Neural cell (in vitro differentiated cells): ENCODE results near the gene IBSP. TPM values are rescaled to one million over a fixed set of nuclear protein-coding genes. Genes with fewer than 3 reads are reported as not detected.

ENCODE experiments used
- H2AFZ ChIP-seq: fragments of 200-600, 300-800 bp; sonication (generic), shearing (Covaris generic); 2 replicates; pipeline ENCODE4 v1.6.0; 2014; ENCODE audit warnings: low read depth, mild to moderate bottlenecking, antibody characterized with exemption, low read length, moderate library complexity
- H3F3A ChIP-seq: fragments of 200-600 bp; shearing (Covaris generic); 2 replicates; pipeline ENCODE4 v1.6.1; 2016; ENCODE audit warnings: mild to moderate bottlenecking, moderate library complexity, mixed read lengths, antibody characterized with exemption, low read length; ENCODE audit not compliant: insufficient read depth, poor library complexity, severe bottlenecking
- H3K27ac ChIP-seq: fragments of 200-600, 300-800 bp; sonication (generic), shearing (Covaris generic); 2 replicates; pipeline ENCODE4 v1.5.1; 2014; ENCODE audit warnings: mild to moderate bottlenecking, low read length, moderate library complexity
- H3K27me3 ChIP-seq: fragments of 300-800, 200-600 bp; sonication (generic), shearing (Covaris generic); 2 replicates; pipeline ENCODE4 v1.6.0; 2014; ENCODE audit warnings: mild to moderate bottlenecking, low read depth, low read length, moderate library complexity; ENCODE audit not compliant: insufficient read depth
- H3K36me3 ChIP-seq: fragments of 300-800, 200-600 bp; sonication (generic), shearing (Covaris generic); 2 replicates; pipeline ENCODE4 v1.5.1; 2014; ENCODE audit warnings: mild to moderate bottlenecking, antibody characterized with exemption, low read length, moderate library complexity; ENCODE audit not compliant: insufficient read depth
- H3K4me2 ChIP-seq: fragments of 300-800, 200-600 bp; sonication (generic), shearing (Covaris generic); 2 replicates; pipeline ENCODE4 v1.6.0; 2014; ENCODE audit warnings: mild to moderate bottlenecking, low read length
- H3K4me3 ChIP-seq: fragments of 300-800, 200-600 bp; sonication (generic), shearing (Covaris generic); 2 replicates; pipeline ENCODE4 v1.5.1; 2014; ENCODE audit warnings: mild to moderate bottlenecking, low read length, moderate library complexity
- H3K79me2 ChIP-seq: fragments of 200-600 bp; shearing (Covaris generic); replicated peaks from 2 replicates; pipeline ENCODE4 v1.6.0; 2014; ENCODE audit warnings: mild to moderate bottlenecking, low read length, moderate library complexity; ENCODE audit not compliant: insufficient read depth
- H3K9ac ChIP-seq: fragments of 300-800, 200-600 bp; sonication (generic), shearing (Covaris generic); 2 replicates; pipeline ENCODE4 v1.6.1; 2016; ENCODE audit warnings: mild to moderate bottlenecking, low read length, mixed read lengths
- H3K9me2 ChIP-seq: fragments of 200-600 bp; shearing (Covaris generic); 2 replicates; pipeline ENCODE4 v1.6.1; 2016; ENCODE audit warnings: mild to moderate bottlenecking, low read length, mixed read lengths; ENCODE audit not compliant: insufficient read depth
- H3K9me3 ChIP-seq: fragments of 200-600, 300-800 bp; sonication (generic), shearing (Covaris generic); 2 replicates; pipeline ENCODE4 v1.6.1; 2016; ENCODE audit warnings: mild to moderate bottlenecking, mixed run types, low read length, moderate library complexity, mixed read lengths
- H4K20me1 ChIP-seq: fragments of 200-600 bp; shearing (Covaris generic); 2 replicates; pipeline ENCODE4 v1.6.1; 2016; ENCODE audit warnings: mild to moderate bottlenecking, mixed run types; ENCODE audit not compliant: insufficient read depth
- EP300 ChIP-seq: fragments of 450-650 bp; conservative IDR thresholded peaks from 2 replicates; pipeline ENCODE4 v1.6.1; 2014; ENCODE audit warnings: antibody characterized with exemption, mild to moderate bottlenecking, moderate library complexity; ENCODE audit not compliant: poor library complexity, severe bottlenecking
- EZH2 ChIP-seq: fragments of 200-600, 300-800 bp; shearing (Covaris generic), sonication (generic); IDR thresholded peaks from 2 replicates; pipeline ENCODE4 v1.6.1; 2014; ENCODE audit warnings: antibody characterized with exemption, low read length, borderline replicate concordance, mild to moderate bottlenecking; ENCODE audit not compliant: insufficient read depth, poor library complexity, severe bottlenecking
- MXI1 ChIP-seq: fragments of 450-650 bp; conservative IDR thresholded peaks from 2 replicates; pipeline ENCODE4 v1.6.1; 2014; ENCODE audit warnings: antibody characterized with exemption, mild to moderate bottlenecking; ENCODE audit not compliant: poor library complexity, severe bottlenecking
- POLR2AphosphoS5 ChIP-seq: IDR thresholded peaks from 2 replicates; pipeline ENCODE4 v1.6.1; 2012
- RAD21 ChIP-seq: fragments of 450-650 bp; conservative IDR thresholded peaks from 2 replicates; pipeline ENCODE4 v1.6.1; 2014; ENCODE audit warnings: antibody characterized with exemption, mild to moderate bottlenecking, moderate library complexity
- SMC3 ChIP-seq: fragments of 450-650 bp; conservative IDR thresholded peaks from 2 replicates; pipeline ENCODE4 v1.6.1; 2014; ENCODE audit warnings: antibody characterized with exemption, mild to moderate bottlenecking, moderate library complexity; ENCODE audit not compliant: poor library complexity
- TAF1 ChIP-seq: IDR thresholded peaks from 2 replicates; pipeline ENCODE4 v1.6.1; 2012; ENCODE audit warnings: low read depth
- polyA plus RNA-seq: library from polyadenylated mRNA; depleted of rRNA; stranded (reverse); fragments of >200 nt; gene quantifications from 2 replicates; pipeline ENCODE4 v1.2.3, GENCODE V29; 2014
- TF ChIP-seq, protein P1 (sequence below): fragments of 450-650 bp; IDR thresholded peaks from 2 replicates; pipeline ENCODE4 v1.5.1; 2014; ENCODE audit warnings: antibody characterized with exemption, mild to moderate bottlenecking, moderate library complexity; ENCODE audit not compliant: poor library complexity, severe bottlenecking
- TF ChIP-seq, protein P2 (sequence below): IDR thresholded peaks from 2 replicates; pipeline ENCODE4 v1.6.1; 2012; ENCODE audit warnings: borderline replicate concordance

Gene IBSP
- polyA plus RNA-seq, 1 donor from 2014 or later: not detected

GRCh38 chr4:87824352-87824751 lies 25.0 kb downstream of the IBSP start:
- Histone ChIP-seq H2AFZ (no peak overlapping the region), H3K27ac (no peak overlapping the region), H3K9ac (no peak overlapping the region), H3K4me3 (no peak overlapping the region), H3K9me2 (no peaks in the 10 kb centered on the region), H3K4me2 (no peak overlapping the region), H3K79me2 (no peaks in the 10 kb centered on the region), H4K20me1 (no peaks in the 10 kb centered on the region), H3K27me3 (no peaks in the 10 kb centered on the region), H3K9me3 (no peaks in the 10 kb centered on the region), H3F3A (no peaks in the 10 kb centered on the region), H3K36me3 (no peaks in the 10 kb centered on the region)
- TF ChIP-seq MXI1 (no peak), EZH2 (no peak), TAF1 (no peak), EP300 (no peak), RAD21 (no peak), SMC3 (no peak), POLR2AphosphoS5 (no peak)
- TF ChIP-seq, protein P1, sequence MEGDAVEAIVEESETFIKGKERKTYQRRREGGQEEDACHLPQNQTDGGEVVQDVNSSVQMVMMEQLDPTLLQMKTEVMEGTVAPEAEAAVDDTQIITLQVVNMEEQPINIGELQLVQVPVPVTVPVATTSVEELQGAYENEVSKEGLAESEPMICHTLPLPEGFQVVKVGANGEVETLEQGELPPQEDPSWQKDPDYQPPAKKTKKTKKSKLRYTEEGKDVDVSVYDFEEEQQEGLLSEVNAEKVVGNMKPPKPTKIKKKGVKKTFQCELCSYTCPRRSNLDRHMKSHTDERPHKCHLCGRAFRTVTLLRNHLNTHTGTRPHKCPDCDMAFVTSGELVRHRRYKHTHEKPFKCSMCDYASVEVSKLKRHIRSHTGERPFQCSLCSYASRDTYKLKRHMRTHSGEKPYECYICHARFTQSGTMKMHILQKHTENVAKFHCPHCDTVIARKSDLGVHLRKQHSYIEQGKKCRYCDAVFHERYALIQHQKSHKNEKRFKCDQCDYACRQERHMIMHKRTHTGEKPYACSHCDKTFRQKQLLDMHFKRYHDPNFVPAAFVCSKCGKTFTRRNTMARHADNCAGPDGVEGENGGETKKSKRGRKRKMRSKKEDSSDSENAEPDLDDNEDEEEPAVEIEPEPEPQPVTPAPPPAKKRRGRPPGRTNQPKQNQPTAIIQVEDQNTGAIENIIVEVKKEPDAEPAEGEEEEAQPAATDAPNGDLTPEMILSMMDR: no peak
- TF ChIP-seq, protein P2, sequence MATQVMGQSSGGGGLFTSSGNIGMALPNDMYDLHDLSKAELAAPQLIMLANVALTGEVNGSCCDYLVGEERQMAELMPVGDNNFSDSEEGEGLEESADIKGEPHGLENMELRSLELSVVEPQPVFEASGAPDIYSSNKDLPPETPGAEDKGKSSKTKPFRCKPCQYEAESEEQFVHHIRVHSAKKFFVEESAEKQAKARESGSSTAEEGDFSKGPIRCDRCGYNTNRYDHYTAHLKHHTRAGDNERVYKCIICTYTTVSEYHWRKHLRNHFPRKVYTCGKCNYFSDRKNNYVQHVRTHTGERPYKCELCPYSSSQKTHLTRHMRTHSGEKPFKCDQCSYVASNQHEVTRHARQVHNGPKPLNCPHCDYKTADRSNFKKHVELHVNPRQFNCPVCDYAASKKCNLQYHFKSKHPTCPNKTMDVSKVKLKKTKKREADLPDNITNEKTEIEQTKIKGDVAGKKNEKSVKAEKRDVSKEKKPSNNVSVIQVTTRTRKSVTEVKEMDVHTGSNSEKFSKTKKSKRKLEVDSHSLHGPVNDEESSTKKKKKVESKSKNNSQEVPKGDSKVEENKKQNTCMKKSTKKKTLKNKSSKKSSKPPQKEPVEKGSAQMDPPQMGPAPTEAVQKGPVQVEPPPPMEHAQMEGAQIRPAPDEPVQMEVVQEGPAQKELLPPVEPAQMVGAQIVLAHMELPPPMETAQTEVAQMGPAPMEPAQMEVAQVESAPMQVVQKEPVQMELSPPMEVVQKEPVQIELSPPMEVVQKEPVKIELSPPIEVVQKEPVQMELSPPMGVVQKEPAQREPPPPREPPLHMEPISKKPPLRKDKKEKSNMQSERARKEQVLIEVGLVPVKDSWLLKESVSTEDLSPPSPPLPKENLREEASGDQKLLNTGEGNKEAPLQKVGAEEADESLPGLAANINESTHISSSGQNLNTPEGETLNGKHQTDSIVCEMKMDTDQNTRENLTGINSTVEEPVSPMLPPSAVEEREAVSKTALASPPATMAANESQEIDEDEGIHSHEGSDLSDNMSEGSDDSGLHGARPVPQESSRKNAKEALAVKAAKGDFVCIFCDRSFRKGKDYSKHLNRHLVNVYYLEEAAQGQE: no peak

DNA sequence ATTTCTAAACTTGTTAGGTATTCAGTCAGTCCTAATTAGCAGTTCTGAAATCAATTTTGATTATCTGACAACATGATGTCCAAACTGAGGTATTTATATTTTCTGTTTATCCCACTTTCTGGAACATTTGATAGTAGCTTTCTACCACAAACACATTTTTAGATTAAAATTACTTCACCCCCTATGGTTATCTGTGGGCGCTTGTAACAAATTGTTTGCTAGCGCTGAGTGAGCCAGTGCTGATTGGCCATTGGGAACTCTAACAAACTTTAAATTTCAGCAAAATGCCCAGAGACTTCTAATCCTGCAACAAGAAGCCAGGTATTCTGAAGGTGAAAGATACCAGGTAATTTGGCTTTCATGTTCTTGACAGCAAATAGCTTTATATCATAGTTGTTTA lies 33.3 kb downstream of the IBSP start, which contains the start of gene MEPE:
TSS of gene MEPE (plus strand) at position 301 of the 400 bp plus-strand sequence. CDS start 1,746 bp downstream, outside the sequence.
- Histone ChIP-seq H3K79me2 (no peaks in the 10 kb centered on the region), H4K20me1 (no peaks in the 10 kb centered on the region), H3K4me2 (no peak within 1 kb of the TSS), H3K27ac (no peak within 1 kb of the TSS), H3K4me3 (no peak within 1 kb of the TSS), H3F3A (no peaks in the 10 kb centered on the region), H3K9me2 (no peaks in the 10 kb centered on the region), H3K27me3 (no peaks in the 10 kb centered on the region), H3K36me3 (no peaks in the 10 kb centered on the region), H3K9ac (no peak within 1 kb of the TSS), H2AFZ (no peak within 1 kb of the TSS), H3K9me3 (no peaks in the 10 kb centered on the region)
- TF ChIP-seq EZH2 (no peak), POLR2AphosphoS5 (no peak), TAF1 (no peak), EP300 (no peak), SMC3 (no peak), RAD21 (no peak)
- TF ChIP-seq, protein P2: no peak
